OCI-LY3 (cell line): ENCODE measurements around the gene TSC1.

Source experiments
- CTCF ChIP-seq: fragments of 200-600, 300-600 bp; sonication (generic); IDR thresholded peaks from 2 replicates; pipeline ENCODE4 v1.5.1; 2014; ENCODE audit warnings: antibody characterized with exemption, low read length, low read depth
- EZH2phosphoT487 ChIP-seq: fragments of 200-600 bp; shearing (Covaris generic); IDR thresholded peaks from 2 replicates; pipeline ENCODE4 v1.6.1; 2018; ENCODE audit warnings: antibody characterized with exemption, mixed run types, low read depth

DNA sequence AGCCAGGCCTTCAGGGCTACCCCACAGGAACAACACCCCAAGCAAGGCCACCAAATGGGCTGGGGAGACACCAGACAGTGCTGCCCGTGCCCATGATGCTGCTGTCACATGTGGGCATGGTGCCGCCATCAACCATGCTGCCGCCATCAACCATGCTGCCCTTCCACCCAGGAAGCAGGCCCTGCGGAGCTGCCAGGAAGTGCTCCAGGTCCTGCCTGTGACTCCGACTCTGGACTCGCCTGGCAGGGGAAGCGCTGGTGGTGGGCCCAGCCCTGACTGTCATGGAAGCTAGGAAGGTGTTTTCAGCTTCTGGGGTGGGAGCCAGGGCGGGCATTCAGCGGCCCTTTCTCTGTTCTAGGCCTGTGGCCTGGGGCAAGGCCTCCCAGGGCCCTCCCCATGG, 75.2 kb downstream of the TSC1 start:
- TF ChIP-seq CTCF (no peak), EZH2phosphoT487 (no peak)
